NOMO-1 treated with dmso at 0.1 percent for 144 hours (cell line): Measurements from ENCODE around the gene BABAM1.
"Not testable (repeated sequence)": the region's sequence is repeated elsewhere in the genome, so short reads cannot be mapped to it uniquely, and the experiment has no call there.

Experiments
- DNase-seq: peaks from one replicate; lab custom pipeline; 2025; ENCODE audit not compliant: unreplicated experiment; lab: John Stamatoyannopoulos, UW

BABAM1 gene

GRCh38 chr19:17268754-17269153 lies 1.5 kb downstream of the BABAM1 start:
- DNase-seq: no peak

GRCh38 chr19:17274892-17275291 lies 7.6 kb downstream of the BABAM1 start:
- not testable (repeated sequence) for DNase-seq

- DNase-seq: no peak
Observed at GRCh38 chr19:17275441-17276175, 8.4 kb downstream of the BABAM1 start.

GRCh38 chr19:17279436-17279835 lies 12.2 kb downstream of the BABAM1 start:
- no peak for DNase-seq

GRCh38 chr19:17281391-17282304 lies 14.4 kb downstream of the BABAM1 start, which contains the start of gene ANKLE1:
ANKLE1 (plus strand) TSS chr19:17281901; CDS start chr19:17281921, 20 bp downstream.
- peak; percentile 37 for DNase-seq

- DNase-seq: peak; percentile 81
Observed at GRCh38 chr19:17282488-17283125, 15.4 kb downstream of the BABAM1 start.

- no peak for DNase-seq
Observed at GRCh38 chr19:17283504-17283996, 16.3 kb downstream of the BABAM1 start.

GRCh38 chr19:17285415-17286135 lies 18.3 kb downstream of the BABAM1 start:
- DNase-seq: no peak

GRCh38 chr19:17286263-17286662 lies 19.0 kb downstream of the BABAM1 start:
- no peak for DNase-seq

- no peak for DNase-seq
Observed at GRCh38 chr19:17286752-17287151, 19.5 kb downstream of the BABAM1 start.

- no peak for DNase-seq
Observed at GRCh38 chr19:17289489-17289888, 22.2 kb downstream of the BABAM1 start.

GRCh38 chr19:17292301-17293074 lies 25.2 kb downstream of the BABAM1 start:
- DNase-seq: peak; percentile 75

GRCh38 chr19:17293605-17294004 lies 26.4 kb downstream of the BABAM1 start:
- no peak for DNase-seq

GRCh38 chr19:17294051-17294891 lies 27.0 kb downstream of the BABAM1 start:
- DNase-seq: no peak

GRCh38 chr19:17295551-17295950 lies 28.3 kb downstream of the BABAM1 start:
- not testable (repeated sequence) for DNase-seq

- no peak for DNase-seq
Observed at GRCh38 chr19:17296273-17296672, 29.0 kb downstream of the BABAM1 start.

- DNase-seq: no peak
Observed at GRCh38 chr19:17296976-17297375, 29.7 kb downstream of the BABAM1 start.

GRCh38 chr19:17300992-17301619 lies 33.9 kb downstream of the BABAM1 start:
- no peak for DNase-seq
